Upper lobe of left lung (tissue), 4 donors: ENCODE results near the gene FAM200C.

Experiments
- CTCF ChIP-seq, 6 experiments: fragments of 450-650 bp in 4 of 6; fragments of 200-600 bp in 2 of 6; sonication (generic) in 2 of 6; IDR thresholded peaks; one replicate each; pipeline ENCODE4 v1.5.1; 2016 to 2019; ENCODE audit warnings: antibody characterized with exemption in 6 of 6
- EP300 ChIP-seq, 4 donors: sonication (generic); formaldehyde crosslinking; IDR thresholded peaks; one replicate each; pipeline ENCODE4 v1.5.1; 2017; ENCODE audit warnings: antibody characterized with exemption in 4 of 4, control low read depth in 2 of 4
- POLR2A ChIP-seq, 4 donors: fragments of 450-650 bp; IDR thresholded peaks; one replicate each; pipeline ENCODE4 v1.5.1; 2016 to 2017; ENCODE audit warnings: antibody characterized with exemption in 4 of 4, mild to moderate bottlenecking in 2 of 4
- POLR2AphosphoS5 ChIP-seq, 2 donors: sonication (generic); formaldehyde crosslinking; IDR thresholded peaks; one replicate each; pipeline ENCODE4 v1.5.1; 2017; ENCODE audit warnings: antibody characterized with exemption in 2 of 2

GRCh38 chr5:160432787-160433186 is 32.9 kb upstream of the FAM200C start:
- TF ChIP-seq POLR2A (IDR thresholded peaks at IDR 0.05): no peak
- TF ChIP-seq POLR2AphosphoS5 (IDR thresholded peaks at IDR 0.05): no peak
- no peak for TF ChIP-seq EP300 (IDR thresholded peaks at IDR 0.05)
- no peak for TF ChIP-seq CTCF (IDR thresholded peaks at IDR 0.05)
